Omental fat pad (tissue), 4 donors: ENCODE measurements around the gene CBR1. TPM values are rescaled to one million over a fixed set of nuclear protein-coding genes. Genes with fewer than 3 reads are reported as not detected.

Source experiments
- ATAC-seq: fragments of 150-250 bp; one replicate; pipeline ENCODE4 v1.9.1; 2016; ENCODE audit warnings: mild to moderate bottlenecking, moderate library complexity; ENCODE audit not compliant: low FRiP score
- DNase-seq: peaks from one replicate; pipeline ENCODE4 v3.0.0-alpha.2; 2019; ENCODE audit warnings: low spot score
- total RNA-seq, 4 donors: library from RNA; depleted of rRNA; stranded (reverse); fragments of >200 nt; gene quantifications; one replicate each; pipeline ENCODE4 v1.1.0, GENCODE V29; 2016
- TF ChIP-seq, protein P1 (sequence below), 3 donors: fragments of 450-650 bp; IDR thresholded peaks; one replicate each; pipeline ENCODE4 v1.5.1; 2016 to 2017; ENCODE audit warnings: antibody characterized with exemption in 3 of 3, mild to moderate bottlenecking in 3 of 3, moderate library complexity in 2 of 3

The CBR1 gene
- total RNA-seq, 4 donors from 2014 or later = 73.1 to 158 (median 93.3) TPM

DNA sequence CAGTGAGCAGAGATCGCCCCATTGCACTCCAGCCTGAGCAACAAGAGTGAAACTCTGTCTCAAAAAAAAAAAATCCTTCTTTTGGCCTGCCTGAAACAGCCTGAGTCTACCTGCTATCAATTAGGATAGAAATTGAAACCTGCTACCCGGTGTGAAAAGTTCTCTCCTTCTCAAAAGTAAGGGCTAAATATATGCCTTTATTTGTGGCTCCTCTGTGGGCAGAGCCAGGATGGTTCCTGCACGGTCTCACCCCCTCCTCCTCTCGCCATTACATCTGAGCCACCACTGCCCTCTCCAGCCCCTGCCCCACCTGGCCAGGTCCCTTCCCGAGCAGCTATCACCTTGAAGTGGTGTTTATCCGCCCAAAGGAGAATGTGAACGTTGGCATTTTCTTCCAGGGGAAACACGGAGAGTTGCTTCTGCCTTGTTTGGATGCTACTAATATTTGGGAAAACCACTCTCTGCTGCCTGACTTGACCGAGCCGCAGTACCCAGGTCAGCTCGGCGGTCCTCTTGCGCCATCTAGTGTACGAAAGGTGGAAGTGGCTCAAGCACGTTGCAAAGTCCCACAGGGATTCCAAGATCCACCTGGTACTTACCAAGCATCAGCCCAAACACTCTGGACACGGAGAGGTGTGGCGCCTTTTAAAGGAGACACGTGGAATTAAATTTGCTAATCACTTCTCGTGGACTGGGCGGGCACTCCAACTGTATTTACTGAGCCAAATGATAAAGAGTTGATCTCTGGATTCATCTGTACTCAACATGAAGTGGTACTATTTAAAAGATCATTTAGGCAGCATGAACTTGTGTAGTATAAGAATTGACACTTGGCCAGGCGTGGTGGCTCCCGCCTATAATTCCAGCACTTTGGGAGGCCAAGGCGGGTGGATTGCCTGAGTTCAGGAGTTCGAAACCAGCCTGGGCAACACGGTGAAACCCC is 41.4 kb upstream of the CBR1 start:
- peak; percentile 36 for DNase-seq
- TF ChIP-seq, protein P1, sequence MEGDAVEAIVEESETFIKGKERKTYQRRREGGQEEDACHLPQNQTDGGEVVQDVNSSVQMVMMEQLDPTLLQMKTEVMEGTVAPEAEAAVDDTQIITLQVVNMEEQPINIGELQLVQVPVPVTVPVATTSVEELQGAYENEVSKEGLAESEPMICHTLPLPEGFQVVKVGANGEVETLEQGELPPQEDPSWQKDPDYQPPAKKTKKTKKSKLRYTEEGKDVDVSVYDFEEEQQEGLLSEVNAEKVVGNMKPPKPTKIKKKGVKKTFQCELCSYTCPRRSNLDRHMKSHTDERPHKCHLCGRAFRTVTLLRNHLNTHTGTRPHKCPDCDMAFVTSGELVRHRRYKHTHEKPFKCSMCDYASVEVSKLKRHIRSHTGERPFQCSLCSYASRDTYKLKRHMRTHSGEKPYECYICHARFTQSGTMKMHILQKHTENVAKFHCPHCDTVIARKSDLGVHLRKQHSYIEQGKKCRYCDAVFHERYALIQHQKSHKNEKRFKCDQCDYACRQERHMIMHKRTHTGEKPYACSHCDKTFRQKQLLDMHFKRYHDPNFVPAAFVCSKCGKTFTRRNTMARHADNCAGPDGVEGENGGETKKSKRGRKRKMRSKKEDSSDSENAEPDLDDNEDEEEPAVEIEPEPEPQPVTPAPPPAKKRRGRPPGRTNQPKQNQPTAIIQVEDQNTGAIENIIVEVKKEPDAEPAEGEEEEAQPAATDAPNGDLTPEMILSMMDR (IDR thresholded peaks at IDR 0.05) = peak in 1 of 3 donors; percentile 18
- peak; percentile 78 for ATAC-seq

DNA sequence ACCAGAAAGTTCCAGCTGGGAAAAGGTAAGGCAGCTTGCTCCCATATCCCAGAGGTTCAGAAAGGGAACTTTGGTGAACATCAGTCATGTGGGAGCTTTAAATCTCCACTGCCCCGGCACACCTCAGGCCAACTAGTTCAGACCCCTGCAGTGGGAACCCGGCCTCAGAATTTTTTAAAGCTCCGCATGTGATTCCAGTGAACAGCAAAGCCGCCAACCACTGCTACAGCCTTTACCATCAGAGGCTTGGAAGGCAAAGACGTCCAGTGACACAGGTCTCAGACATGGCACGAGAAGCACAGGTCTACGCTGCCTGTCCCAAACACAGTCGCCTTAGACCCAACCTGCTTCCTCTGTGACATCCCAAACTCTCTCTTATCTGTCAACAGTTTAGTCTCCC is 40.5 kb upstream of the CBR1 start:
- TF ChIP-seq, protein P1 (IDR thresholded peaks at IDR 0.05) = no peak
- DNase-seq (no peak), ATAC-seq (no peak)

DNA sequence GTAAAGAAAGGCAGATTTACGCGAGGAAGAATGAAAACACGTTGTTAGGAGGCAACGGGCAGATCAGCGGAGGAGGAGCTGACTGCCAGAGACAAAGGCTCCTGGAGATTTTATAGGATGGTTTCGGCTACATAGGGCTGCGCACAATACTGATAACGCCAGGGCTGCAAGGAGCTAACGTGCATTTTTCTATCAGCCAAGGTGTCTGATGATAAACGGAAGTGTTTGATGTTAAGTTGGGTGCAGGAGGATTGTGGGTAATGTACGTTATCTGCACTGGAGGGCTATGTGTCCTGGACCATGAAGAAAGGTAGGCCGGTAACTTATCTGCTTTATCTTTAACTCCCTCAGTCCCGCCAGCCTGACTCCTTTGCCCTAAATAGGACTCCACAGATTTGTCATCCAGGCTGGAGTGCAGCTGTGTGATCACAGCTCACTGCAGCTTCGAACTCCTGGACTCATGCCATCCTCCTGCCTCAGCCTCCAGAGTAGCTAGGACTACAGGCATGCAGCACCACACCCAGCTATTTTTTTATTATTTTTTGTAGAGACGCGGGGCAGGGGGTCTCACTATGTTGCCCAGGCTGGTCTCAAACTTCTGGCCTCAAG is 39.1 kb upstream of the CBR1 start:
- no peak for DNase-seq
- TF ChIP-seq, protein P1 (IDR thresholded peaks at IDR 0.05) = no peak
- no peak for ATAC-seq

DNA sequence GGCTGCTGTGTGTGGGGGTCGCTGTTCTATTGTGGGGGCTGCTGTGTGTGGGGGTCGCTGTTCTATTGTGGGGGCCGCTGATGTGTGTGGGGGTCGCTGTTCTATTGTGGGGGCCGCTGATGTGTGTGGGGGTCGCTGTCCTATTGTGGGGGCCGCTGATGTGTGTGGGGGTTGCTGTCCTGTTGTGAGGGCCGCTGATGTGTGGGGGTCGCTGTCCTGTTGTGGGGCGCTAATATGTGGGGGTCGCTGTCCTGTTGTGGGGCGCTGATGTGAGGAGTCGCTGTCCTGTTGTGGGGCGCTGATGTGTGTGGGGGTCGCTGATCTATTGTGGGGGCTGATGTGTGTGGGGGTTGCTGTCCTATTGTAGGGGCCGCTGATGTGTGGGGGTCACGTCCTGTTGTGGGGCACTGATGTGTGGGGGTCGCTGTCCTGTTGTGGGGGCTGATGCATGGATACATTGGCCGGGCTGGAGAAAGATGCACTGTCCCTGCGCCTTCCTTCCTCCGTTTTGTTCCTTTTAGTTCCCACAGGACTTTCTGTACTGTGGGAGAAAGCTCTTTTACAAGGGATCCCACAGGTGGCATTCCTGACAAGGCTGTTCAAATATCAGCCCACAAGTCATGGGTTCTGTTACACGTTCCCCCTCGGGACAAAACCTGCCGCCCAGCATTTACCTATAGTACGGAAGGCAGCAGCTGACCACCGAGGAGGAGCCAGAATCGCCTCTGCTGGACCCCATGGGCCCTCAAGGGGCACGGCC is 37.0 kb upstream of the CBR1 start:
- TF ChIP-seq, protein P1 (IDR thresholded peaks at IDR 0.05) = no peak
- no peak for DNase-seq

DNA sequence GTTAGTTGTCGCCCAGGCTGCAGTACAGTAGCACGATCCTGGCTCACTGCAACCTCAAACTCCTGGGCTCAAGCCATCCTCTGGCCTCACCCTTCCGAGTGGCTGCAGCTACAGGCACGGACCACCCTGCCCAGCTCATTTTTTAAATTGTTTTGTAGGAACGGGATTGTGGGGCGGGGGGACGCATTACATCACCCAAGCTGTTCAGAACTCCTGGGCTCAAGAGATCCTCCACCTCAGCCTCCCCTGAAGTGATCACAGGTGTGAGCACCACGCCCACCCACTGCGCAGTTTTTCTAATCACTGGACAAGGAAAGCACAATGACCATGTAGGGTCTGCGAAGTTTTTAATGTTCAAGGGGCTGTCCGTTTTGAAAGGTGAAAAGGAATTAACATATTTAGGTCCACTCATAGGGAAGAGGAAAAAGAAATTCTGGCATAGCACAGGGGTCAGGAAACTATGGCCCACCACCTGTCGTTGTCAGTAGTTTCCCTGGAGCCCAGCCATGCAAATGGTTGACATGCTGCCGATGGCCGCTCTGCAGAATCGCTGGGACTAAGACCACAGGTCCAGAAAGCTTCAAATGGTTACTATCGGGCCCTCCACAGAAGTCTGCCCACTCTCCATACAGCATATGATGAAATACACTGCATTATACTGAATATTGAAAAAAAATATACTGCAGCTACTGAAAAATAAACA is 35.5 kb upstream of the CBR1 start:
- TF ChIP-seq, protein P1 (IDR thresholded peaks at IDR 0.05) = no peak
- DNase-seq (no peak), ATAC-seq (no peak)

More for the DNA sequence above, 37.0 kb upstream of the CBR1 start:
- no peak for ATAC-seq

DNA sequence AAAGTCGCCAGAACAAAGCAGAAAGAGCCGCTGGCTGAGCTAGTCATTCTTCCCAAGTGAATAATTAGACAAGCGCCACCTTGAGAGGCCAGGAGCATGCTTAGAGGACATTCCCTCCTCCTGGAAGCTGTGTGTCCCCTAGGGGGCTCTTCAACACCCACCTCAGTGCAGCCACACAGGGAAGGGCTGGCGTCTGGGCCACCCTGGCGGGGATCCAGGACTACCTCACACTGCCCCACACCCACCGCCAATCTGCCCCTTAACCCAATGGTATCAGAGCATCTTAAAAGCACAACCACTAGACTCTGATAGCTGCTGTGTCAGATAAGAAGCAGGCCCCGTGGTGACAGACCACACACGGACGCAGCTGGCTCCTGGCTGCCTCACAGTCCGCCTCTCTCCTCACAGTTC is 34.4 kb upstream of the CBR1 start:
- TF ChIP-seq, protein P1 (IDR thresholded peaks at IDR 0.05) = no peak
- DNase-seq = no peak
- no peak for ATAC-seq
